ENCODE data around the gene OSBPL9. TPM values are rescaled to one million over a fixed set of nuclear protein-coding genes. Genes with fewer than 3 reads are reported as not detected.

Gene OSBPL9
- total RNA-seq, 1 experiment from 2014 or later, result 61.9 TPM

GRCh38 chr1:51714374-51715019, 97.6 kb downstream of the OSBPL9 start:
- no peak overlapping the region for H3K4me3 ChIP-seq (ENCODE audit: low read depth, low read length)
- Mint-ChIP-seq H3K27ac (ENCODE audit: unreplicated experiment) (no peak overlapping the region), H3K9me3 (ENCODE audit: unreplicated experiment) (no peaks in the 10 kb centered on the region), H3K4me1 (ENCODE audit: low read depth, unreplicated experiment) (no peaks in the 10 kb centered on the region), H3K27me3 (ENCODE audit: insufficient read depth, unreplicated experiment) (no peaks in the 10 kb centered on the region), H3K36me3 (ENCODE audit: insufficient read depth, unreplicated experiment) (no peaks in the 10 kb centered on the region), H3K4me3 (ENCODE audit: unreplicated experiment) (no peak overlapping the region)
- TF ChIP-seq, protein P1, sequence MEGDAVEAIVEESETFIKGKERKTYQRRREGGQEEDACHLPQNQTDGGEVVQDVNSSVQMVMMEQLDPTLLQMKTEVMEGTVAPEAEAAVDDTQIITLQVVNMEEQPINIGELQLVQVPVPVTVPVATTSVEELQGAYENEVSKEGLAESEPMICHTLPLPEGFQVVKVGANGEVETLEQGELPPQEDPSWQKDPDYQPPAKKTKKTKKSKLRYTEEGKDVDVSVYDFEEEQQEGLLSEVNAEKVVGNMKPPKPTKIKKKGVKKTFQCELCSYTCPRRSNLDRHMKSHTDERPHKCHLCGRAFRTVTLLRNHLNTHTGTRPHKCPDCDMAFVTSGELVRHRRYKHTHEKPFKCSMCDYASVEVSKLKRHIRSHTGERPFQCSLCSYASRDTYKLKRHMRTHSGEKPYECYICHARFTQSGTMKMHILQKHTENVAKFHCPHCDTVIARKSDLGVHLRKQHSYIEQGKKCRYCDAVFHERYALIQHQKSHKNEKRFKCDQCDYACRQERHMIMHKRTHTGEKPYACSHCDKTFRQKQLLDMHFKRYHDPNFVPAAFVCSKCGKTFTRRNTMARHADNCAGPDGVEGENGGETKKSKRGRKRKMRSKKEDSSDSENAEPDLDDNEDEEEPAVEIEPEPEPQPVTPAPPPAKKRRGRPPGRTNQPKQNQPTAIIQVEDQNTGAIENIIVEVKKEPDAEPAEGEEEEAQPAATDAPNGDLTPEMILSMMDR (IDR thresholded peaks at IDR 0.05; ENCODE audit: insufficient read depth in 1 of 2, low read depth in 1 of 2, low read length in 1 of 2, severe bottlenecking in 1 of 2, unreplicated experiment in 1 of 2), result no peak
- POLR2A ChIA-PET, result no interaction called here
- intact Hi-C loops (cut with micrococcal nuclease; ENCODE audit: unreplicated experiment), result no loop called here
- no peaks in the 10 kb centered on the region for H3K36me3 ChIP-seq (ENCODE audit: control insufficient read depth, insufficient read depth, low read length)
- CTCF ChIA-PET, result no interaction called here
- H3K4me1 ChIP-seq, result no peaks in the 10 kb centered on the region
- BruUV-seq (replicated peaks), result no TSS peak
- no peaks in the 10 kb centered on the region for H3K9me3 ChIP-seq
- no peaks in the 10 kb centered on the region for H3K27me3 ChIP-seq (replicated peaks; ENCODE audit: control insufficient read depth, insufficient read depth, low read length)
- no peak for DNase-seq

- no peak overlapping the region for H3K4me3 Mint-ChIP-seq (ENCODE audit: unreplicated experiment)
- POLR2A ChIA-PET, result no interaction called here
- CTCF ChIA-PET, result no interaction called here
- DNase-seq, result no peak
- TF ChIP-seq, protein P1 (IDR thresholded peaks at IDR 0.05; ENCODE audit: insufficient read depth in 1 of 2, low read depth in 1 of 2, low read length in 1 of 2, severe bottlenecking in 1 of 2, unreplicated experiment in 1 of 2), result no peak
- no TSS peak for BruUV-seq (replicated peaks)
- no peaks in the 10 kb centered on the region for H3K27me3 ChIP-seq (replicated peaks; ENCODE audit: control insufficient read depth, insufficient read depth, low read length)
- no peaks in the 10 kb centered on the region for H3K36me3 ChIP-seq (ENCODE audit: control insufficient read depth, insufficient read depth, low read length)
- H3K9me3 Mint-ChIP-seq (ENCODE audit: unreplicated experiment), result no peaks in the 10 kb centered on the region
- H3K27me3 Mint-ChIP-seq (ENCODE audit: insufficient read depth, unreplicated experiment), result no peaks in the 10 kb centered on the region
- no peaks in the 10 kb centered on the region for H3K4me1 ChIP-seq
- H3K4me1 Mint-ChIP-seq (ENCODE audit: low read depth, unreplicated experiment), result no peaks in the 10 kb centered on the region
- no peaks in the 10 kb centered on the region for H3K36me3 Mint-ChIP-seq (ENCODE audit: insufficient read depth, unreplicated experiment)
- intact Hi-C loops (cut with micrococcal nuclease; ENCODE audit: unreplicated experiment), result no loop called here
- H3K27ac Mint-ChIP-seq (ENCODE audit: unreplicated experiment), result no peak overlapping the region
- H3K9me3 ChIP-seq, result no peaks in the 10 kb centered on the region
- no peak overlapping the region for H3K4me3 ChIP-seq (ENCODE audit: low read depth, low read length)
Observed at GRCh38 chr1:51715369-51715768, 98.5 kb downstream of the OSBPL9 start.

DNA sequence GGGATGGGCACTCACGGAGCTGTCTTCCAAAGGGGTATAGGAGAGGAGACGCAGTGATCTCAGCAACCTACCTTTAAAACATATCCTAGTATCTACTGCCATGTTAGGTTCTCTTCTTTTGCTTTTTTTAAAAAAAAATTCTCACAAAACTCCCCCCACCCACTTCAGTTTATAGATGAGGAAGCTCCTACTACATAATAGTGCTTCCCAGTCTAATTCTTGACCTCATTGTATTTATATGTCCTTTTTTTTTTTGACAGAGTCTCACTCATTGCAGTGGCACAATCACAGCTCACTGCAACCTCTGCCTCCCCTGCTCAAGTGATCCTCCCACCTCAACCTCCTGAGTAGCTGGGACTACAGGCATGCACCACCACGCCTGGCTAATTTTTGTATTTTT, 99.9 kb downstream of the OSBPL9 start:
- H3K27me3 ChIP-seq (replicated peaks; ENCODE audit: control insufficient read depth, insufficient read depth, low read length), result no peaks in the 10 kb centered on the region
- no peaks in the 10 kb centered on the region for H3K4me1 ChIP-seq
- Mint-ChIP-seq H3K27me3 (ENCODE audit: insufficient read depth, unreplicated experiment) (no peaks in the 10 kb centered on the region), H3K9me3 (ENCODE audit: unreplicated experiment) (no peaks in the 10 kb centered on the region), H3K27ac (ENCODE audit: unreplicated experiment) (no peak overlapping the region), H3K4me1 (ENCODE audit: low read depth, unreplicated experiment) (no peaks in the 10 kb centered on the region), H3K4me3 (ENCODE audit: unreplicated experiment) (no peak overlapping the region), H3K36me3 (ENCODE audit: insufficient read depth, unreplicated experiment) (no peaks in the 10 kb centered on the region)
- TF ChIP-seq, protein P1 (IDR thresholded peaks at IDR 0.05; ENCODE audit: insufficient read depth in 1 of 2, low read depth in 1 of 2, low read length in 1 of 2, severe bottlenecking in 1 of 2, unreplicated experiment in 1 of 2), result no peak
- no peaks in the 10 kb centered on the region for H3K9me3 ChIP-seq
- intact Hi-C loops (cut with micrococcal nuclease; ENCODE audit: unreplicated experiment), result no loop called here
- no peak overlapping the region for H3K4me3 ChIP-seq (ENCODE audit: low read depth, low read length)
- H3K36me3 ChIP-seq (ENCODE audit: control insufficient read depth, insufficient read depth, low read length), result no peaks in the 10 kb centered on the region
- POLR2A ChIA-PET, result no interaction called here
- CTCF ChIA-PET, result no interaction called here
- no TSS peak for BruUV-seq (replicated peaks)
- no peak for DNase-seq
